Naive B cell (primary cell): ENCODE results near the gene PARP11. TPM values are rescaled to one million over a fixed set of nuclear protein-coding genes. Genes with fewer than 3 reads are reported as not detected.
"Not testable (repeated sequence)": the region's sequence is repeated elsewhere in the genome, so short reads cannot be mapped to it uniquely, and the experiment has no call there.

ENCODE experiments used
- ATAC-seq, 2 donors: fragments of 150-1000 bp; cut with Tn5 transposase; 2 replicates each; pipeline ENCODE4 v1.10.0; 2021; ENCODE audit warnings: low read depth in 2 of 2, mild to moderate bottlenecking in 2 of 2, moderate library complexity in 2 of 2
- DNase-seq: peaks from one replicate; pipeline ENCODE4 v3.0.0; 2022
- H3K27ac Mint-ChIP-seq, 6 donors: one replicate each; pipeline ENCODE4 v1.8.0; 2020 to 2022; ENCODE audit warnings: mild to moderate bottlenecking in 6 of 6, mixed read lengths in 6 of 6, moderate library complexity in 5 of 6, inconsistent platforms in 2 of 6
- H3K27me3 Mint-ChIP-seq, 3 donors: one replicate each; pipeline ENCODE4 v1.8.0; 2021 to 2022; ENCODE audit warnings: mixed read lengths in 3 of 3, mild to moderate bottlenecking in 1 of 3
- H3K36me3 Mint-ChIP-seq, 2 donors: one replicate each; pipeline ENCODE4 v1.8.0; 2020 to 2022; ENCODE audit warnings: mixed read lengths in 2 of 2, inconsistent platforms in 1 of 2, mild to moderate bottlenecking in 1 of 2
- H3K4me1 Mint-ChIP-seq, 3 donors: one replicate each; pipeline ENCODE4 v1.8.0; 2020 to 2022; ENCODE audit warnings: mixed read lengths in 3 of 3, inconsistent platforms in 1 of 3, mild to moderate bottlenecking in 1 of 3, moderate library complexity in 1 of 3
- H3K4me3 Mint-ChIP-seq, 8 donors: one replicate each; pipeline ENCODE4 v1.8.0; 2020 to 2022; ENCODE audit warnings: mild to moderate bottlenecking in 8 of 8, mixed read lengths in 8 of 8, moderate library complexity in 8 of 8, inconsistent platforms in 2 of 8
- H3K9me3 Mint-ChIP-seq, 7 donors: one replicate each; pipeline ENCODE4 v1.8.0; 2020 to 2022; ENCODE audit warnings: mixed read lengths in 7 of 7, mild to moderate bottlenecking in 5 of 7, inconsistent platforms in 2 of 7, moderate library complexity in 1 of 7
- polyA plus RNA-seq, 6 donors: library from polyadenylated mRNA; unstranded; fragments of 300-500 nt; fragmentation: Illumina TruSeq; gene quantifications; one replicate each; pipeline ENCODE4 v1.2.3, GENCODE V29; 2021; ENCODE audit warnings: low read depth in 6 of 6

PARP11 gene
- polyA plus RNA-seq, 6 donors from 2014 or later: 6.5 to 10.5 (median 8.7) TPM

GRCh38 chr12:3869865-3870264 lies 3.3 kb downstream of the PARP11 start:
- H3K4me1 Mint-ChIP-seq: peaks cover 42 to 54% (median 48%) of the 10 kb centered on the region in 3 donors
- H3K36me3 Mint-ChIP-seq: peaks cover 17 to 23% of the 10 kb centered on the region in 2 donors
- ATAC-seq (no peak), DNase-seq (no peak)
- no peaks in the 10 kb centered on the region for H3K27me3 Mint-ChIP-seq
- peak overlapping the region; percentile 76 to 91 (median 86) for H3K27ac Mint-ChIP-seq
- H3K9me3 Mint-ChIP-seq: peaks cover 7 to 15% (median 11%) of the 10 kb centered on the region in 7 donors
- peak overlapping the region; percentile 79 to 96 (median 88) for H3K4me3 Mint-ChIP-seq

GRCh38 chr12:3869433-3869832 lies 3.8 kb downstream of the PARP11 start:
- DNase-seq: no peak
- H3K27ac Mint-ChIP-seq: peak overlapping the region in 4 of 6 donors; percentile 76 to 86 (median 82)
- no peaks in the 10 kb centered on the region for H3K27me3 Mint-ChIP-seq
- H3K4me1 Mint-ChIP-seq: peaks cover 45 to 54% (median 53%) of the 10 kb centered on the region in 3 donors
- no peak for ATAC-seq
- peaks cover 17 to 27% of the 10 kb centered on the region in 2 donors for H3K36me3 Mint-ChIP-seq
- H3K9me3 Mint-ChIP-seq: peaks cover 9 to 18% (median 11%) of the 10 kb centered on the region in 7 donors
- peak overlapping the region in 7 of 8 donors; percentile 79 to 96 (median 88) for H3K4me3 Mint-ChIP-seq

GRCh38 chr12:3863756-3864155 lies 9.4 kb downstream of the PARP11 start:
- DNase-seq (no peak), ATAC-seq (no peak)
- Mint-ChIP-seq H3K27me3 (no peaks in the 10 kb centered on the region), H3K4me1 (peaks cover 9 to 13% (median 11%) of the 10 kb centered on the region in 3 donors), H3K9me3 (peaks cover 9 to 21% (median 14%) of the 10 kb centered on the region in 7 donors), H3K4me3 (no peak overlapping the region), H3K27ac (no peak overlapping the region), H3K36me3 (peaks cover 29 to 33% of the 10 kb centered on the region in 2 donors)

GRCh38 chr12:3842517-3842916 lies 30.7 kb downstream of the PARP11 start:
- Mint-ChIP-seq H3K27me3 (no peaks in the 10 kb centered on the region), H3K4me3 (no peak overlapping the region), H3K27ac (peak overlapping the region in 2 of 6 donors; percentile 6 to 65), H3K36me3 (peaks cover 11 to 23% of the 10 kb centered on the region in 2 donors), H3K4me1 (peaks cover 18 to 47% (median 22%) of the 10 kb centered on the region in 3 donors), H3K9me3 (peaks cover 0 to 7% (median 3%) of the 10 kb centered on the region in 7 donors)
- DNase-seq (no peak), ATAC-seq (no peak)

- no peaks in the 10 kb centered on the region for H3K27me3 Mint-ChIP-seq
- H3K4me3 Mint-ChIP-seq: peak overlapping the region in 1 of 8 donors; percentile 2
- H3K4me1 Mint-ChIP-seq: peaks cover 22 to 47% (median 29%) of the 10 kb centered on the region in 3 donors
- peak overlapping the region in 4 of 6 donors; percentile 28 to 69 (median 48) for H3K27ac Mint-ChIP-seq
- peaks cover 3 to 16% of the 10 kb centered on the region in 2 donors for H3K36me3 Mint-ChIP-seq
- ATAC-seq: no peak
- H3K9me3 Mint-ChIP-seq: peaks cover 0 to 5% (median 0%) of the 10 kb centered on the region in 7 donors
- DNase-seq: no peak
Observed at GRCh38 chr12:3841783-3842182, 31.4 kb downstream of the PARP11 start.

GRCh38 chr12:3840833-3841232 lies 32.4 kb downstream of the PARP11 start:
- H3K9me3 Mint-ChIP-seq, H3K27me3 Mint-ChIP-seq, DNase-seq, ATAC-seq: not testable (repeated sequence)
- Mint-ChIP-seq H3K4me1 (peaks cover 26 to 53% (median 38%) of the 10 kb centered on the region in 3 donors), H3K4me3 (peak overlapping the region in 1 of 8 donors; percentile 52), H3K27ac (peak overlapping the region in 1 of 6 donors; percentile 54), H3K36me3 (peaks cover 0 to 15% of the 10 kb centered on the region in 2 donors)

DNA sequence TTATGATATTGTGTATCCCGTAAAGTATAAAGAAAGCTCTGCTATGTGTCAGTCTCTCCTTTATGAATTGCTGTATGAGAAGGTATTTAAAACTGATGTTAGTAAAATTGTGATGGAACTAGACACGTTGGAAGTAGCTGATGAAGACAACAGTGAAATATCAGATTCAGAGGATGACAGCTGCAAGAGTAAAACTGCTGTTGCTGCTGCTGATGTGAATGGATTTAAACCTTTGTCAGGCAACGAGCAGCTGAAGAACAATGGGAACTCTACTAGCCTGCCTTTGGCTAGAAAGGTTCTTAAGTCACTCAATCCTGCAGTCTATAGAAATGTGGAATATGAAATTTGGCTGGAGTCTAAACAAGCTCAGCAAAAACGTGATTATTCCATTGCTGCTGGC lies 33.5 kb downstream of the PARP11 start:
- H3K4me3 Mint-ChIP-seq: peak overlapping the region in 7 of 8 donors; percentile 49 to 85 (median 73)
- H3K27ac Mint-ChIP-seq: peak overlapping the region in 2 of 6 donors; percentile 18
- not testable (repeated sequence) for DNase-seq, H3K27me3 Mint-ChIP-seq, ATAC-seq, H3K9me3 Mint-ChIP-seq
- H3K4me1 Mint-ChIP-seq: peaks cover 32 to 53% (median 49%) of the 10 kb centered on the region in 3 donors
- peaks cover 0 to 15% of the 10 kb centered on the region in 2 donors for H3K36me3 Mint-ChIP-seq

DNA sequence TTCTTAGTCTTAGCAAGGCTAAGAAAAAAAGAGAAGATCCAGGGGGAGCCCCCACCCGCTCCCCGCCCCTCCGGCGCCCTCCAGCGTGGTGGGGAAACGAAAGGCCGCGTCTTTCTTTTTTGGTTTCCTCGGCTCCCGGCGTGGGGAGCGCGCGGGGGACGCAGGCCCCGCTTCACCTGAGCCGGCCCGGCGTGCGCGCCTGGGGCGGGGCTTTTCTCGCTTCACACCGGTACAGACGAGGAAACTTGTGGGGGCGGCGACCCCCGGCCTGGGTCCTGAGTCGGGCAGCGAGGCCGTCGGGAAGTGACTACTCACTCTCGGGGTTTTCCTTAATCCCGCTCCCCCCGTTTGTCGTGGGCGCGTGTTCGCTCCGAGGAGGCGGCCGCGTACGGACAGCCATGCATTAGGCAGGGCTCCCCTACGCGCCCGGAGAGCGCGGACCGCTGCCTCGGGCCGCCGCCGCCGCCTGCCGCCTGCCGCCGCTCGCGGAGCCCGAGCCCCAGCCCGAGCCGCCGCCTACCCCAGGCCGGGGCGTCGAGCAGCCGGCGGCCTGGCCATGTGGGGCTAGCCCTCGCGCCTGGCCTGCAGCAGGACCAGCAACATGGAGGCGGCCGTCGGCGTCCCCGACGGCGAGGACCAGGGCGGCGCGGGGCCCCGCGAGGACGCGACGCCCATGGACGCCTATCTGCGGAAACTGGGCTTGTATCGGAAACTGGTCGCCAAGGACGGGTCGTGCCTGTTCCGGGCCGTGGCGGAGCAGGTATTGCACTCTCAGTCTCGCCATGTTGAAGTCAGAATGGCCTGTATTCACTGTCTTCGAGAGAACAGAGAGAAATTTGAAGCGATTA lies 34.3 kb downstream of the PARP11 start:
- H3K27ac Mint-ChIP-seq: peak overlapping the region in 5 of 6 donors; percentile 36 to 93 (median 79)
- H3K9me3 Mint-ChIP-seq, H3K27me3 Mint-ChIP-seq: not testable (repeated sequence)
- H3K4me1 Mint-ChIP-seq: peaks cover 33 to 57% (median 51%) of the 10 kb centered on the region in 3 donors
- ATAC-seq: peak; percentile 85 to 86
- peaks cover 0 to 15% of the 10 kb centered on the region in 2 donors for H3K36me3 Mint-ChIP-seq
- DNase-seq: peak; percentile 34
- H3K4me3 Mint-ChIP-seq: peak overlapping the region; percentile 37 to 90 (median 82)

- H3K27ac Mint-ChIP-seq: peak overlapping the region; percentile 36 to 93 (median 76)
- peak; percentile 48 to 56 for ATAC-seq
Observed at GRCh38 chr12:3838076-3838475, 35.1 kb downstream of the PARP11 start.

DNA sequence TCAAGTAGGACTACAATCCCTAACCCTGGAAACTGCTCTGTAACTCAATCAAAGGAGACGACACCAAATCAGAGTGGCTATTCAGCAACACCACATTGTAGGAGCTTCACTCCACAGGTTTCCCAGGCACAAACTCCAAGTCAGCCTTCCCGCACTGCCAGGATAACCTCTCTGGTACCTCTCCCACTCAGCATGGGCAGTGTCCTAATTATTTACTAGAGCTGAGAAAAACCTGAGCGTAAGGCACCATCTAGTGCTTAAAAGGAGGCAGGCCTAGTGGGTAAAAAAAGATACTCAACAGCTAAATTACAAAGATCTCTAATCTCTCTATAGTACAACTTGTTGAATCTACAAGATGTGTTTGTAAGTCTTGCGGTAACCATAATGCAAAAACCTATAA lies 36.1 kb downstream of the PARP11 start:
- Mint-ChIP-seq H3K27me3 (no peaks in the 10 kb centered on the region), H3K27ac (peak overlapping the region in 4 of 6 donors; percentile 34 to 57 (median 46)), H3K4me1 (peaks cover 34 to 52% (median 47%) of the 10 kb centered on the region in 3 donors), H3K36me3 (peaks cover 0 to 13% of the 10 kb centered on the region in 2 donors), H3K9me3 (peaks cover 0 to 5% (median 0%) of the 10 kb centered on the region in 7 donors), H3K4me3 (peak overlapping the region; percentile 18 to 90 (median 73))
- no peak for ATAC-seq
- no peak for DNase-seq

More at GRCh38 chr12:3838076-3838475, 35.1 kb downstream of the PARP11 start:
- H3K9me3 Mint-ChIP-seq: peaks cover 0 to 5% (median 0%) of the 10 kb centered on the region in 7 donors
- peaks cover 0 to 15% of the 10 kb centered on the region in 2 donors for H3K36me3 Mint-ChIP-seq
- H3K4me1 Mint-ChIP-seq: peaks cover 35 to 54% (median 49%) of the 10 kb centered on the region in 3 donors
- DNase-seq: peak; percentile 8
- peak overlapping the region; percentile 44 to 90 (median 78) for H3K4me3 Mint-ChIP-seq
- H3K27me3 Mint-ChIP-seq: no peaks in the 10 kb centered on the region

- ATAC-seq (no peak), DNase-seq (no peak)
- Mint-ChIP-seq H3K36me3 (peaks cover 0 to 9% of the 10 kb centered on the region in 2 donors), H3K27me3 (no peaks in the 10 kb centered on the region), H3K9me3 (peaks cover 0 to 5% (median 0%) of the 10 kb centered on the region in 7 donors), H3K4me3 (peak overlapping the region in 2 of 8 donors; percentile 30 to 36), H3K27ac (peak overlapping the region in 5 of 6 donors; percentile 7 to 57 (median 36)), H3K4me1 (peaks cover 32 to 49% (median 46%) of the 10 kb centered on the region in 3 donors)
Observed at GRCh38 chr12:3836641-3837040, 36.6 kb downstream of the PARP11 start.

DNA sequence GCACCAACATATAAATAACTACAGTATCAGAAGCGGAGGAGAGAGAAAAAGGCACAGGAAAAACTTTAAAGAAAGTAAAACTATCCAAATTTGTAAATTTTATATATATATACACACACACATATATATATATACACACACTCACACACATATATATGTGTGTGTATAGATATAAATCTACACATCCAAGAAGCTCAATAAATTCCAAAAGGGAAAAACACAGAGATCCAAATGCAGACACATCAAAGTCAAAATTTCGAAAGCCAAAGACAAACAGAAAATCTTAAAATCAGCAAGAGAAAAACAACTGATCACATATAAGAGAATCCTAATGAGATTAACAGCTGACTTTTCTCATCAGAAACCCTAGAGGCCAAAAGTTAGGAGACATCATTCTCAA lies 37.3 kb downstream of the PARP11 start:
- H3K36me3 Mint-ChIP-seq: peaks cover 0 to 2% of the 10 kb centered on the region in 2 donors
- H3K27ac Mint-ChIP-seq: peak overlapping the region in 1 of 6 donors; percentile 16
- no peak for ATAC-seq
- peaks cover 32 to 49% (median 41%) of the 10 kb centered on the region in 3 donors for H3K4me1 Mint-ChIP-seq
- H3K4me3 Mint-ChIP-seq: peak overlapping the region in 1 of 8 donors; percentile 48
- H3K9me3 Mint-ChIP-seq: peaks cover 0 to 5% (median 0%) of the 10 kb centered on the region in 7 donors
- no peak for DNase-seq
- no peaks in the 10 kb centered on the region for H3K27me3 Mint-ChIP-seq

DNA sequence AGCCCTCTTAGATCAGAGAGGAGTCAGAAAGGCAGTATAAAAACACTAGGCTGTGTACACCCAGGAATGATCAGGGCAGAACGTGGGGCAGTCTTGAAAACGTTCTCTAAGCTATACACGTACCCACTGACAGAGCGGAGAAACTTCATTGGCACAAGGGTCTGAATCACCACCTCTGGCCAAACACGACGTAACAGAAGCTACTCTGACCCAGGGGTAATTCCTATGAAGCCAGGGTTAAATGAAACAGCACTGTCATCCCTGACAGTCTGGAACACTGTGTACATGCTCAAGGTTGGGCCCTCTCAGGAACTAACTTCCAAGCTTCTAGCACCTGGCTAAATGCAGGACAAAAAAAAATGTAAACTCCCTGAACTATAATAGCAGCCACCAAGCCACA lies 38.4 kb downstream of the PARP11 start:
- H3K27ac Mint-ChIP-seq: peak overlapping the region in 1 of 6 donors; percentile 49
- no peak for DNase-seq
- no peaks in the 10 kb centered on the region for H3K36me3 Mint-ChIP-seq
- no peak for ATAC-seq
- no peak overlapping the region for H3K4me3 Mint-ChIP-seq
- peaks cover 32 to 49% (median 40%) of the 10 kb centered on the region in 3 donors for H3K4me1 Mint-ChIP-seq
- peaks cover 0 to 5% (median 0%) of the 10 kb centered on the region in 7 donors for H3K9me3 Mint-ChIP-seq
- no peaks in the 10 kb centered on the region for H3K27me3 Mint-ChIP-seq
